Activated naive CD8-positive, alpha-beta T cell treated with anti-CD3 and anti-CD28 coated beads, Interleukin-2, amount 50 U/mL, for 16 hours (primary cell): ENCODE data around the gene DPF3.

Source experiments
- DNase-seq: peaks from one replicate; pipeline ENCODE4 v3.0.0-alpha.2; 2020; ENCODE audit warnings: low read depth, low spot score

The DPF3 gene

DNA sequence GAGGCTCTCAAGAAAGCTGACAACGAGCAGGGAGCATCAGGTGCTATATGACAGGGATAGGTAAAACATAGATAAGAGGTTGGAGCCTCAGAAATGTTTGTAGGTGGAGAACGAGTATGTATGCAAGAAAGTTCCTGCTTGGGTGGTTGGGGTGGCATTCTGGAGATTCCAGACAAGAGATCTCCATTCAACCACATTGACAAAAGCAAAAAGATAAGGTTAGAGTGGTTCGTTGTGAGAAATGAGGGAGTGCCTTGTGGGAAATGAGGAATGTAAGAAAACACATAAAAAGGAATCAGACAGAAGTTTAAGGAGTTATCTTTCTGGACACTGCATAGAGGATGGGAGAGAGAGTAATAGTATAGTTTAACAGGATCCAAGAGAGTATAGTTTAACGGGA lies 290.3 kb downstream of the DPF3 start:
- no peak for DNase-seq

DNA sequence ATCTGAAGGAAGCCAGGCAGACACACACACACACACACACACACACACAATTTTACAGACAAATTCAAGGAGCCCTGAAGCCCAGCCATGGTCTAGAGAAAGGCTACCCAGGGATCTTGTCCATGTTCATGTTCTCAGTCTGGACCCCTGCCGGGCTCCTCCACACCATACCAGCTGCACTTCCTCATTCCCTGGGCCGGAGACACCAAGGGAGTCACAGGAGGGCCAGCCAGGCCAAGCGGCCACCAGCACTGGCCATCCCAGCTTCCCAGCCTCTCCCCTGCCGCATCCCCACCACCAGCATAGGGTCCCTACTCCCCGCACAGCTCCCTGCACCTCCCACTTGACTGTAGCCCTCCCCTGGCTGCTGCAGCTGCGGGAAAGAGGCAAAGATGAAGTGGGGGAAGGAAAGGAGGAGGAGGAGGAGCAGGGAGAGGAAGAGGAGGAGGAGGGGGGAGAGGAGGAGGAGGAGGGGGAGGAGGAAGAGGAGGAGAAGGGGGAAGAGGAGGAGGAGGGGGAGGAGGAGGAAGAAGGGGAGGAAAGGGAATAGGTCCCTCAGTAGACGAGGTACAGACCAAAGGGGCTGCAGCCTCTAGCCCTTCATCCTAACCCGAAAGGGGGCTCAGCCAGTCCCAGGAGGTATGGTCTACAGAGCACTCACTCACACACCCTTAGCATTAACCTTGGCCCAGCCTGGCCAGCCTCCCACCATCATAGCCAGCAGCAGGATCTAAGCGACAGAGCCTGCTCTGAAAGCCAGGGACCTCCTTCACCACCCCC lies 293.2 kb downstream of the DPF3 start:
- DNase-seq = no peak

GRCh38 chr14:72599579-72600470 lies 294.1 kb downstream of the DPF3 start:
- DNase-seq = no peak

DNA sequence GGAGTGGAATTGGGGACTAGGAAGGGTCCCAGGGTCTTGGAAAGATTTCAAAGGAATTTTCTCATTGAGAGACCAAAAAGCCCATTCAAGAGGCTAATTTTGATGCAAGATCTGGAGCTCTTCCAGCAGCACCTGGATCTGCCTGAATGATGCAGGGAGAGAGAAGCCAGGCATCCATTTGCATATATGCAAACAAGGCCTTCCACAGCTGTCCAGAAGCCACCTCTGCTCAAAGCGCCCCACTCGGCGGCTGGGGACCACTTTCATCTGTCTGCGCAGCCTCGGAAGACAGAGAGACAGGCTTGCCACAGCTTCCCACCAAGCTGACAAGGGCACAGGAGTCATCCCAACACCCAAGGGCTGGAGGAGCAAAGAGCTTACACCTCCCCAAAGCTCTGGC lies 295.6 kb downstream of the DPF3 start:
- no peak for DNase-seq

- no peak for DNase-seq
Observed at GRCh38 chr14:72597252-72598233, 296.4 kb downstream of the DPF3 start.

DNA sequence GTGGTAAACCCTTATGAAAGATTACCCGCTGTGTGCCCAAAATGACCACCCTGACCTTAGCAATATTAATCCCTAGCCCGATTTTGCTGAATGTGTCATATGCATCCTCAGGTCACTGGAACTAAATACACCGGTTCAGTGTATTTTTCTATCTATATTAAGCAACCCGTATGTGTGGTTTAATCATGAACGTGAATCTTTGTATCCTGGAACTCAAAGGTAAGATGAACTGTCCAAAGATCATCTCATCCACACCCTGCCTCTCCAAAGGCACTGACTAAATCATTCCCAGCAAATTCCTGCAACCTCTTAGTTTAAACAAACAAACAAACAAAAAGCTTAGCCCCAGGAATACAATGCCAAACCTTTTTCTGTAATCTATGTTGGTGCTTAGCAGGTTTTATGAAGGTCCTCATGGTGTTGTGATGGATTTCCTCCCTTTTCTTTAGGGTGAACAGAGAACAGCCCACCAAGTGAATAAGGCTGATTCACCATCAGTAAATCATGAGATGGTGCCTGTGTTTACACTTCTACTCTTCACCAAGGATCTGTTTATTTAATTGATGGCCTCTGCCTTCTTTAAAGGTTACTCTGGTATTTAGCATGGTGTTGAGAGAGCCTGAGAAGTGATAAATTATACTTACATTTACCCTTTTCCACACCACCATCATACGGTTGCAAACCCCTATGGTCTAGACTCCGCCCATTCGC lies 298.6 kb downstream of the DPF3 start:
- no peak for DNase-seq

- DNase-seq = no peak
Observed at GRCh38 chr14:72594099-72594901, 299.6 kb downstream of the DPF3 start.

GRCh38 chr14:72591391-72591790 lies 302.5 kb downstream of the DPF3 start:
- DNase-seq = no peak

DNA sequence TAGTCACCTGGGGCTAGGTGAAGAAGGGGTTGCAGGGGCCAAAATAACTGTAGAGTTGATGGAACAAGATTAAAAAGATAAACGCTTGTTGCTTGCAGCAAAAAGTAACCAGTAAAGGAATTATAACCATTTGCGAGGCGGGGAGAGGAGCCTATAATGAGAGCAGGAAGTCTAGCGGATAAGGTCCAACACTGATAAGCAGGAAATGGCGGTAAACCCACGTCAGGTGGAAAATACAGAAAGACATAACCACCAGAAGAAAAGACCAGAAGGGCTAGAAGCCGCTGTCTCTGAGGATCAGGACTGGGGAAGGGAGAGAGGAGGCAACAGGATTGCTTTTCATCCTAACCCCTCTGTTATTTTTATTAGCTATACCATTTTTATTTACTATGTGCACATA lies 303.3 kb downstream of the DPF3 start:
- no peak for DNase-seq

- no peak for DNase-seq
Observed at GRCh38 chr14:72589652-72590051, 304.2 kb downstream of the DPF3 start.

- no peak for DNase-seq
Observed at GRCh38 chr14:72588521-72588920, 305.4 kb downstream of the DPF3 start.

DNA sequence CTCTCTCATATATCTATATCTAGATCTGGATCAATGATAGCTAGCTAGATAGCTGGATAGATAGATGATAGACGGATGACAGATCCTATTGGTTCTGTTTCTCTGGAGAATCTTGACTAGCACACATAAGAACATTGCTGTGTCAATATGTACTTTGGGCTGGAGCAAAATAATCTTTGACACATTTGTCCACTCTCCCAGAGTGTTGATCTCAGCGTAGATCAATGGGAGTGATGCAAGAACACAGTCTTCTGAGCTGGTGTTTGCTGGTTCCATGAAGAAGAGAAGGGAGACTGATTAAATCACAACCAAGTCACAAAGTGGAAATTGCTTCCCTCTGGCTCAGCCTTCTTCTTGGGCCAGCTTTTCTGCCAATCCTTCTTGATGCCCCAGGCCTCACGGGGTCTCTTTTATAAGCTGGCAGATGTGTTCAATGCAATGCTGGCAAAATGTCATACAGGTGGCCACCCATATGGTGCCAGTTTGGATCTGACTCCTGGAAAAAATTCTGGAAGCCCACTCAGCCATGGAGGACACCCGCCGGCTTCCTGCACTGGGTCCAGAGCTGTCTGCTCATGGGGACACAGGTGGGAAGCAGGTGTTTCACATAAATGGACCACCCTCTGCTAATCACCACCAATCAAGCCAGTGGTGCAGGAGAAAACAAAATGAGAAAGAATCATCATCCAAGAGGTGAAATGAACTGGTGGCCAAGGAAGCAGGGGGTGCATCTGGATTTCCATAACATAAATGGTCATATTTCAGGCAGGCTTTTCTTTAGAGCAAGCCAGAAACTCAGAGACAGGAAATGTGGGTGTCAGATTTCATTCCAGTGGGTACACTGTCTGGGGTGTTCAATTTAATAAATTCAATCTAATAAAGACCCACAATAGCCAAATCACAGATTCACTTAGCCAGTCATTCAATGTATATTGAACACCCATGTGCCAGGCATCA lies 310.3 kb downstream of the DPF3 start:
- no peak for DNase-seq

DNA sequence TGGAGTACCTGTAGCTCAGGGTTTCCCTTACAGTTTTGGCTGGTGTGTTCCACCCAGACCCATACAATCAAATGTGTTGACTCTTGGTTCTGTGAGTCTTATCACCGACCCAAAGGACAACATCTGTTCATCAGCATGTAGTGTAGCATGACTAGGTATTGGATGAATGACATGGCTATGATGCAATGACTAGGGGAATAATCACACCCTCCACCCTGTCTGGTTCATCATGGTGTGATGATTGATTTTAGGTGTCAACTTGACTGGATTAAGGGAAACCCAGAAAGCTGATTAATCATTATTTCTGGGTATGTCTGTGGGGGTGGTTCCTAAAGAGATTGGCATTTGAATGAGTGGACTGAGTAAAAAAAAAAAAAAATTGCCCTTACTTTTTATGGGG lies 311.3 kb downstream of the DPF3 start:
- no peak for DNase-seq

DNA sequence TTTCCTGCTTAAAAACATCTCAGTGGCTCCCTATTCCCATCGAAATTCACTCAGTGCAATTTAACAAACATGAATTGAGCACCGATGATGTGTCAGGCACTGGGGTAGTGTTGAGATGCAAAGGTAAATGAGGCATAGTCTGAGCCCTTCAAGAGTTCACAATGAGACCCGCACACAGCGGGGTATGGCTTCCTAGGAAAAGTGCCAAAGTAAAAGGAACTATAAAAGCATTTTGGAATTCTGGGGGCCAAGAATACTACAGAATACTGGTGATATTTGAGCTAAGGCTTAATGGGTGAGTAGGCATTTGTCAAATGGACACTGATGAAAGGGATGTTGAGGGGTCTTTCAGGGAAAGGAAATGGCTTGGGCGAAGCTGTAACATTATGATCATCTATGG lies 315.4 kb downstream of the DPF3 start:
- DNase-seq = no peak

GRCh38 chr14:72577521-72577920 lies 316.4 kb downstream of the DPF3 start:
- no peak for DNase-seq

- no peak for DNase-seq
Observed at GRCh38 chr14:72576258-72576657, 317.6 kb downstream of the DPF3 start.

GRCh38 chr14:72574715-72575114 lies 319.2 kb downstream of the DPF3 start:
- DNase-seq = no peak

- DNase-seq = no peak
Observed at GRCh38 chr14:72573725-72574417, 320.0 kb downstream of the DPF3 start.
